ELR (cell line): ENCODE measurements around the gene PRKX.
"Not testable (repeated sequence)": the region's sequence is repeated elsewhere in the genome, so short reads cannot be mapped to it uniquely, and the experiment has no call there.

Source experiments
- DNase-seq: peaks from one replicate; pipeline ENCODE4 v3.0.0-alpha.2; 2015; ENCODE audit warnings: low read depth

The PRKX gene

GRCh38 chrX:3713225-3713936 is at the start of gene PRKX:
PRKX (minus strand) TSS chrX:3713649; CDS start chrX:3713253, 396 bp downstream.
- peak; percentile 58 for DNase-seq

- DNase-seq, result no peak
These were observed 49.7 kb upstream of the PRKX start for GRCh38 chrX:3763111-3763510.

- no peak for DNase-seq
These were observed 44.1 kb upstream of the PRKX start for GRCh38 chrX:3757510-3758025.

GRCh38 chrX:3748052-3748559 is 34.7 kb upstream of the PRKX start:
- DNase-seq, result no peak

DNA sequence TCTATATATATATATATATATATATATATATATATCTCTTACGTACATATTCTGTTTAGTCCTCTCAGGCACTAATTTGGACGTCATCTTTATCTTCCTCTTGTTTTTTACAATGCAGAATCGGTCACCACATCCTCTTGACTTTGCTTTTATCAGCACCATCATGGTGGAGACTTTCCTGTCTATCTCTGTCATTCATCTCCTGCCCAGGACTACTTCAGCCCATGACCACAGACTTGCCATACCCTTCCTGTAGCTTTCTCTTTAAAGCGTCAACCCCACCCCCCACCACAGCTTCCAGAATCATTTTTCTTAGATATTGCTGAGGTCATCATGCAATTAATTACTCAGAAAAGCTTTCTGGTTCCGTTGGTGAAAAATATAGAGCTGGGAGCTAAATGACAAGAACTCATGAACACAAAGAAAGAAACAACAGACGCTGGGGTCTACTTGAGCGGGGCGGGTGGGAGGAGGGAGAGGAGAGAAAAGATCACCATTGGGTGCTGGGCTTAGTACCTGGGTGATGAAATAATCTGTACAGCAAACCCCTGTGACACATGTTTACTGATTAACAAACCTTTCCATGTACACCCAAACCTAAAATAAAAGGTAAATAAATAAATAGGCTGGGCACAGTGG is 30.5 kb upstream of the PRKX start:
- DNase-seq, result no peak

DNA sequence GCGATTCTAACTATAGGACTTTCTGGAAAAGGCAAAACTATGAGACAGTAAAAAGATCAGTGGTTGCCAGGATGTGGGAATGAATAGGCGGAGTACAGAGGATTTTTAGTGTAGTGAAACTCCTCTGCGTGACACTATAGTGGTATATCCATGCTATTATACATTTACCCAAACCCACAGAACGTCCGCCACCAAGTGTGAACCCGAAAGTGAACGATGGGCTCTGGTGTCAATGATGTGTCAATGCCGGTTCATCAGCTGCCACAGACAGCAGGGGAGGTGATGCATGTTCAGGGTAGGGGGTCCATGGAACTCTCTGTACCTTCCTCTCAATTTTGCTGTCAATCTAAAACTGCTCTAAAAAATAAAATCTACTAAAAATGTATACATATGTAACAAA is 27.5 kb upstream of the PRKX start:
- not testable (repeated sequence) for DNase-seq

DNA sequence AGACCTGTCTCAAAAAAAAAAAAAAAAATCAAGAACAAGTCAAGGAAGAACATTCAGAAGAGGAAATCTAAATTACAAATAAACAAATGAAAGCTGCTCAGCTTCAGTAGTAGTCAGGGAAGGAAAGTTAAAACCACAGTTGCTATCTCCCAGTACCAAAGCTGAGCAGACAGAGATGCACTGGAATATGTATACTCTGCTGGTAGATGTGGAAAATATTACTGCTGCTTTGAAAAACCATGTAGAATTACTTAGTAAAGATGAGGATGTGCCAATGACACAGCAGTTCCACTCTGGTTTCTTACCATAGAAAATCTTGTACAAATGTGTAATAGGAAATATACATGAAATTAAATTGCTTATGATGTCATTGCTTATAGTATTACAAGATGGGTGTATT is 25.1 kb upstream of the PRKX start:
- no peak for DNase-seq

GRCh38 chrX:3736536-3736935 is 23.1 kb upstream of the PRKX start:
- DNase-seq, result not testable (repeated sequence)

GRCh38 chrX:3735891-3736290 is 22.4 kb upstream of the PRKX start:
- not testable (repeated sequence) for DNase-seq

- not testable (repeated sequence) for DNase-seq
These were observed 21.0 kb upstream of the PRKX start for GRCh38 chrX:3734456-3734855.

DNA sequence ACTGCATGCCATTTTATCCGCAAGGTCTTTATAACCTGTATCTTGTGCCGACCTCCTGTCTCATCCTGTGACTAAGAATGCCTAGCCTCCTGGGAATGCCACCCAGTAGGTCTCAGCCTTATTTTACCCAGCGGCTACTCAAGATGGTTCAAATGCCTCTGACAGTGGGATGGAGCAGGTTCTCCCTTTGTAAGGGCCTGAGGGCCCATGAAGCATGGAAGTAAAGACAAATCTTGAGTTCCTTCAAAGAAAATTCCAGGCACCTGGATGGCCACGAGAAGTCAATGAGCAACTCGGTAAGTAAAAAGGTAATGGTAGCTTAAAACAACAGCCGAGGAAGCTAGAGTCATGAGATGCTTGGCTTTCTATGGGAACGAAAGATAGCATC is 19.6 kb upstream of the PRKX start:
- no peak for DNase-seq

DNA sequence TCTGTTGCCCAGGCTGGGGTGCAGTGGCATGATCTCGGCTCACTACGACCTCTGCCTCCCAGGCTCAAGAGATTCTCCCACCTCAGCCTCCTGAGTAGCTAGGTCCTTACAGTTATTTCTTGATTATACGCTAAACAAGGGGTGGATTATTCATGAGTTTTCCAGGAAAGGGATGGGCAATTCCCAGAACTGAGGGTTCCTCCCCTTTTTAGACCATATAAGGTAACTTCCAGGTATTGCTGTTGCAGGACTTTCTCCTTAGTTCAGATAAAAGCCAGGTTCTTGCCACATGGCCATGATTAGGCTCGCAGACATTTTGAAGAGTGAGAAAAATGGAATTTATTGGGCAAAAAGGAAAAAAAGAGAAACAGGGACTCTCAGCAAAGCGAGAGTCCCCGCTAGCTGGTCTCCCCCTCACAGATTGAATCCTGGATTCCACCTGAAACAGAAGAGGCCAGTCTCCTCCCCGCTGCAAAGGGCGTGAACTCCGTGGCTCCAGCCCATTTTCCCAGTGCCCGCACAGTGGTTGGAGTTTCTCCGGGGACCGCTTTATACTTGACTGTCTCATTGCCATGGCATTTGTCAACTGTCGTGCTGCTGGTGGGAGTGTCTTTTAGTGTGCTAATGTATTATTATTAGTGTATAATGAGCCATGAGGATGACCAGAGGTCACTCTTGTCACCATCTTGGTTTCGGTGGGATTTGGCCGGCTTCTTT is 19.0 kb upstream of the PRKX start:
- DNase-seq, result not testable (repeated sequence)

GRCh38 chrX:3728454-3728853 is 15.0 kb upstream of the PRKX start:
- DNase-seq, result no peak

- not testable (repeated sequence) for DNase-seq
These were observed 10.0 kb upstream of the PRKX start for GRCh38 chrX:3723460-3723859.

- DNase-seq, result peak; percentile 21
These were observed 4.4 kb upstream of the PRKX start for GRCh38 chrX:3717742-3718420.

DNA sequence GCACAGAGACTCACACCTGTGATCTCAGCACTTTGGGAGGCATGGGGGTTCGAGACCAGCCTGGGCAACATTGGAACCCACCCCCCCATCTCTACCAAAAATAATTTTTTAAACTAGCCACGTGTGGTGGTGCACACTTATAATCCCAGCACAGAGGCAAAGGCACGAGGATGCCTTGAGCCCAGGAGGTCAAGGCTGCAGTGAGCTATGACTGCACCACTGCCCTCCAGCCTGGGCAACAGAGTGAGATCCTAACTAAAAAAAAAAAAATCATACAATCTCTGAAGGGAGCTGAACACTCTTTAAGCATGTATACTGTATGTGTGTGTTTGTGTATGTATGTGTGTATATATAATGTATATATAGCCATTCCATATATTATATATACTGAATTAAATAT is 2.5 kb upstream of the PRKX start:
- DNase-seq, result no peak

DNA sequence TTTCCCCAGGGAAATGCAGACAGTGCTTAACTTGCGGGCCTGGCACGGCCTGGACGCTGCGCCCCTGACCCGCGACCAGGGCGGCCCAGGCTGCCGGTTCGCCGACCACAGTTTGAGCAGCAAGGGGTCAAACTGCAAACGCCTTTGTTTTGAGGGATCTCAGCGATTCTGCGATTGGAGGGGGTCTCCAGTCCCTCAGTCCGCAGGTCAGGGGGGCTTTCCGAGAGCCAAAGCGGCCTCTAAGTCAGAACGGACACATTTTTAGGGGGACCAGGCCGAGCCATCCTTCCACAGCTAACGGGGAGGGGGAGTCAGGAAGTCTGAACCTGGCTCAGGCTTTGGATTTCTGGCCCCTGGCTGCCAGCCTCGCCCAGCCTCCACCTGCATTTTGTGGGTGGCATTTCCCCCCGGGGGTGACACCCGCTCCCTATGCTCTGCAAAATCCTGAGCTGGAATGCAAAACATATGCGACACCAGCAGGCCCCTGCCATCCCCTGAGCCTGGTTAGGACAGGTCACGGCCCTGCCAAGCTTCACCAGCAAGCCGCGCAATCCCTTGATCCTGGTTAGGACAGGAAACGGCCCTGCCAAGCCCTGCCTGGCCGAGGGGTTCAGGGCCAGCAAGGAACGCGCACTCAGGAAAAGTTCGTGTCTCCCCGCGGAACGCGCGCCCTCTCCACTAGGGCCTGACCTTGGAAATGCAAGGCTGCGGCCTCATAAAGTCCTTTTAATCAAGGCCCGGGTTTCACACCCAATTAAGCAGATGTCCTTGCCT is 1.4 kb upstream of the PRKX start:
- DNase-seq, result not testable (repeated sequence)

DNA sequence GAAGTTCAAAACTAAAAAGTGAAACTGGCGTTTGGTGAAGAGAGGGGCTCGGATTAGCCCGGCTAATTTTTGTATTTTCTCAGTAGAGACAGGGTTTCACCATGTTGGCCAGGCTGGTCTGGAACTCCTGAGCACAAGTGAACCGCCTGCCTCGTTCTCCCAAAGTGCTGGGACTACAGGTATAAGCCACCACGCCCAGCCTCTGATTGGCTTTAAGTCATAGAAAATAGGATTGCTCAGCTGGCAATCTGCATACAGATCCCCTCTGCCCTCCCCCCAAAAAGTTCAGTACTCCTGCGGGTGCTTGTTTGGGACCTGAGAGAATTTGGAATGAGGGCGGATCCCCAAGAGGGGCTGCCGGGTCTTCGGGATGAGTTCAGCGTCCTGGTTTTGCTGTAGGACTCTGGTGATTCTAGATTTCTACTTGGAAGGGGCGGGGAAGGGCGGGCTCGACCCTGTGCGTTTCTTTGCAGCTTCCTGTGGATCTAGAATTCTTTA is 537 bp upstream of the PRKX start:
- DNase-seq, result peak; percentile 17

DNA sequence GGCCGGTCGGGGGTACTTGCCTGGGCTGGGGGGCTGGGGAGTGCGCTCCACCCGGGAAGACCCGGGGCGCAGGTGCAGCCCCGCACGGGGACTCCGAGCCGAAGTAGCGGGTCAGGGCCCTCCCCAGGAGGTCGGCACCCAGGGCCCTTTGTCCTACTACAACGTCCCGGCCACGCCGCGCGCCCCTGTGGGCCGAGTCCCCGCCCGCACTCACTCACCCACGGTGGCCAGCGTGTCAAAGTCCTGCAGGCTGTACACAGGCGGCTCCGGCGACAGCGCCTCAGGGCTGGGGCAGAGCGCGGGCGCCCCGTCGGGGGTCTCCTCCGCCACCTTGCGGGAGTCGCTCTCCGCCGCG is 602 bp downstream of the PRKX start:
- DNase-seq, result no peak

- peak; percentile 27 for DNase-seq
These were observed 1.2 kb downstream of the PRKX start for GRCh38 chrX:3712051-3712869.
